ENCODE measurements around the gene LDB3. TPM values are rescaled to one million over a fixed set of nuclear protein-coding genes. Genes with fewer than 3 reads are reported as not detected.

LDB3 gene
- total and polyA plus RNA-seq, 7 experiments from 2014 or later: 0.13 to 0.32 TPM; not detected in 5

GRCh38 chr10:86659721-86660453 is 8.4 kb upstream of the LDB3 start:
- Histone ChIP-seq H3K4me3 (ENCODE audit: low read length) (no peak overlapping the region), H3K27me3 (ENCODE audit: control insufficient read depth in 2 of 2, insufficient read depth in 2 of 2, low read length in 2 of 2) (no peaks in the 10 kb centered on the region), H3K36me3 (ENCODE audit: control insufficient read depth in 2 of 3, insufficient read depth in 3 of 3, low read length in 3 of 3) (no peaks in the 10 kb centered on the region), H3K9me3 (ENCODE audit: control insufficient read depth in 2 of 3, low read length in 3 of 3) (no peaks in the 10 kb centered on the region), H3K27ac (ENCODE audit: low read depth, low read length) (no peak overlapping the region), H3K4me1 (ENCODE audit: control insufficient read depth in 2 of 2, insufficient read depth in 2 of 2, low read length in 2 of 2) (no peaks in the 10 kb centered on the region)
- intact Hi-C loops (cut with micrococcal nuclease): no loop called here
- ChIA-PET CTCF (interaction anchor here (0.6 kb wide), 1 partner anchor 246 kb away, joined by 3 read pairs; no protein-coding TSS in a partner anchor), POLR2A (no interaction called here)
- Mint-ChIP-seq H3K4me1 (no peaks in the 10 kb centered on the region), H3K4me3 (no peak overlapping the region), H3K9me3 (no peaks in the 10 kb centered on the region), H3K27ac (no peak overlapping the region), H3K36me3 (no peaks in the 10 kb centered on the region), H3K27me3 (peaks cover 0 to 6% (median 0%) of the 10 kb centered on the region in 5 donors)
- no peak for DNase-seq
- ATAC-seq: no peak

DNA sequence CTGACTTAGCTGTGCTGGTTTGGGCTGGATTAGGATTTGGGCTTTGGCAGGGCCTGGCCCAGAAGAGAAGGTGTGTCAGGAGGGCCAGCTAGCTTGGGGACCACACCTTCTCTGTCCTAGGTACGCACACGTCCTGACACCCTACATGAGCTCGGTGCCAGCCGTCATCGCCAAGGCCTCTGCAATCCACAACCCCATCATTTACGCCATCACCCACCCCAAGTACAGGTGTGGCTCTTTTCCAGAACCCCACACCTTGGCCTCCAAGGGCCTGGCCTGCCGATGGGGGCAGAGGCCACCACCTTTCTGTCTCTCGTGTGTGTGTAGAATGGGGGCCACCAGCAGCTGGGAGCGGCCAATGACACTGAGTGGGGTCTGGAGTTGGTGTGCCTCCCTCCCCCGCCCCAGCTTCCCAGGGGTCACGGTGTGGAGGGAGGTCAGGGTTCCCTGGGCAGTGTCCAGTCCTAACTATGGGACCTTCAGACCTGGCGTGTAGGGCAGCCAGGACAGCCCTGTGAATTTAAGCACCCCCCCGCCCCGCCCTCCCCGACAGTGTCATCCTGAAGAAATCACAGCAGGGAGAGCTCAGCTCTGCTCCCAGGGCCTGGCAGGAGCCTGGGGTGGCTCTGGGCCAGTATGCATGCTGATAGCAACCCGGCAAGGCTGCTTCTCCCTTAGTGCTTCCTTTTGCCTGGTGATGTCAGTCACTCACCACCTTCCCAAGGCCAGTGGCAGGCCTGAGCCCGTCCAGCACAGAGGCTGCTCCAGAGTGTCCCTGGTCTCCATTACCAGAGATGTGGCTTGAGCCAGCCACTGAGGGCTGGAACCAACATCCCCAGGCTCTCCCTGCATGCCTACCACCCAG is 6.9 kb upstream of the LDB3 start:
- H3K27me3 Mint-ChIP-seq: peaks cover 0 to 6% (median 0%) of the 10 kb centered on the region in 5 donors
- H3K9me3 ChIP-seq (ENCODE audit: control insufficient read depth in 2 of 3, low read length in 3 of 3): no peaks in the 10 kb centered on the region
- no peak overlapping the region for H3K4me3 ChIP-seq (ENCODE audit: low read length)
- H3K4me3 Mint-ChIP-seq: no peak overlapping the region
- intact Hi-C loops (cut with micrococcal nuclease): no loop called here
- H3K27ac ChIP-seq (ENCODE audit: low read depth, low read length): no peak overlapping the region
- DNase-seq: no peak
- ChIA-PET POLR2A (no interaction called here), CTCF (no interaction called here)
- no peak overlapping the region for H3K27ac Mint-ChIP-seq
- no peaks in the 10 kb centered on the region for H3K4me1 ChIP-seq (ENCODE audit: control insufficient read depth in 2 of 2, insufficient read depth in 2 of 2, low read length in 2 of 2)
- H3K4me1 Mint-ChIP-seq: peaks cover 0 to 3% (median 0%) of the 10 kb centered on the region in 7 donors
- no peaks in the 10 kb centered on the region for H3K36me3 Mint-ChIP-seq
- no peaks in the 10 kb centered on the region for H3K9me3 Mint-ChIP-seq
- H3K36me3 ChIP-seq (ENCODE audit: control insufficient read depth in 2 of 3, insufficient read depth in 3 of 3, low read length in 3 of 3): no peaks in the 10 kb centered on the region
- no peak for ATAC-seq
- H3K27me3 ChIP-seq (ENCODE audit: control insufficient read depth in 2 of 2, insufficient read depth in 2 of 2, low read length in 2 of 2): no peaks in the 10 kb centered on the region

DNA sequence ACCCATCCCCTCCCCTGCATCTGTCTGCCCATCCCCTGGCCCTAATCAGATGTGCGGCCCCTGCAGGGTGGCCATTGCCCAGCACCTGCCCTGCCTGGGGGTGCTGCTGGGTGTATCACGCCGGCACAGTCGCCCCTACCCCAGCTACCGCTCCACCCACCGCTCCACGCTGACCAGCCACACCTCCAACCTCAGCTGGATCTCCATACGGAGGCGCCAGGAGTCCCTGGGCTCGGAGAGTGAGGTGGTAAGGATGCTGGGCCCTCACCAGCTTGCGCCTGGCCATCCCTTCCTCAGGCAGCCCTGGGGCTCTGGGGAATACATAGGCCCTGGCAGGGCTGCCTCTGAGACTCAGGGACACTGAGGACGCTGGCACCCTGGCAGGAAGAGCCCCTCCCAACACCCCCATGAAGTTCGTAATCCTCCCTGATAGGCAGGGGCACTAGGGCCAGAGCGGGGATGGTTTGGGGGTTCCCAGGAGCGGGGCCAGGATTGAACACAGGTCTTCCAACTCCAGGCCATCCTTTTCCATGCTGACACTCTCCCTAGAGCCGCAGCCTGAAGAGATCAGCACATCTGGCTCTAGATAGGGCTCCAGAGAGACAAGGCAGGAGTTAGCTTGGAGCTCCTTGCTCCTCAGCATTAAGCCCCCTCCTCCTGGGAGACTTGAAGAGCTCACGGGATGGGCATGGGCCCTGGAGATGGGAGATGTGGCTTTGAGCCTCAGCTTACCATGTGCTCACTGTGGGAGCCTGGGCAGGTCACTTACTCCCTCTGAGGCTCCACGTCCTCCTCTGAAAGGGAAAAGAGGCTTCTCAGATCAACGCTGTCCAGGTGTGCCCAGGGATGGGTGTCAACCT is 5.9 kb upstream of the LDB3 start:
- ATAC-seq (no peak), DNase-seq (no peak)
- intact Hi-C loops (cut with micrococcal nuclease): no loop called here
- no peaks in the 10 kb centered on the region for H3K4me1 ChIP-seq (ENCODE audit: control insufficient read depth in 2 of 2, insufficient read depth in 2 of 2, low read length in 2 of 2)
- CTCF ChIA-PET: no interaction called here
- no peak overlapping the region for H3K27ac Mint-ChIP-seq
- H3K27me3 Mint-ChIP-seq: peaks cover 0 to under 1% (median 0%) of the 10 kb centered on the region in 5 donors
- H3K4me1 Mint-ChIP-seq: peaks cover 0 to 3% (median 0%) of the 10 kb centered on the region in 7 donors
- no peak overlapping the region for H3K4me3 Mint-ChIP-seq
- no peaks in the 10 kb centered on the region for H3K9me3 Mint-ChIP-seq
- H3K36me3 Mint-ChIP-seq: no peaks in the 10 kb centered on the region
- no peaks in the 10 kb centered on the region for H3K9me3 ChIP-seq (ENCODE audit: control insufficient read depth in 2 of 3, low read length in 3 of 3)
- no peak overlapping the region for H3K27ac ChIP-seq (ENCODE audit: low read depth, low read length)
- no peaks in the 10 kb centered on the region for H3K36me3 ChIP-seq (ENCODE audit: control insufficient read depth in 2 of 3, insufficient read depth in 3 of 3, low read length in 3 of 3)
- no peak overlapping the region for H3K4me3 ChIP-seq (ENCODE audit: low read length)
- POLR2A ChIA-PET: no interaction called here
- H3K27me3 ChIP-seq (ENCODE audit: control insufficient read depth in 2 of 2, insufficient read depth in 2 of 2, low read length in 2 of 2): no peaks in the 10 kb centered on the region

DNA sequence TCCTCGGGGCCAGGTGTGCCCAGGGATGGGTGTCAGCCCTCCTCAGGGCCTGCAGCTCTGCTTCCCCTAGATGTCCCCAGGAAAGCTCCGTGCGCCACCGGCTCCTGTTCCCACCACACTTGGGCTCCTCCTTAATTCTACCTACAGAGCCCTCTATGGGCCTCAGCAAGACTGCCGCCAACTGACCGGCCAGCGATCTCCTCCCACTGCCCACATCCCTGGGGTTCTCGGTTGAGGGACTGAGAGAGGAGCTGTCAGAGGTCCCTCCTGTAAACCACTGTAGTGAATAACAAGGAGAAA is 5.3 kb upstream of the LDB3 start:
- ChIA-PET POLR2A (no interaction called here), CTCF (no interaction called here)
- Mint-ChIP-seq H3K4me3 (no peak overlapping the region), H3K27ac (no peak overlapping the region), H3K9me3 (no peaks in the 10 kb centered on the region), H3K36me3 (no peaks in the 10 kb centered on the region), H3K4me1 (peaks cover 0 to 3% (median 0%) of the 10 kb centered on the region in 7 donors), H3K27me3 (no peaks in the 10 kb centered on the region)
- H3K4me3 ChIP-seq (ENCODE audit: low read length): no peak overlapping the region
- H3K4me1 ChIP-seq (ENCODE audit: control insufficient read depth in 2 of 2, insufficient read depth in 2 of 2, low read length in 2 of 2): no peaks in the 10 kb centered on the region
- no peak overlapping the region for H3K27ac ChIP-seq (ENCODE audit: low read depth, low read length)
- no peak for ATAC-seq
- no peaks in the 10 kb centered on the region for H3K36me3 ChIP-seq (ENCODE audit: control insufficient read depth in 2 of 3, insufficient read depth in 3 of 3, low read length in 3 of 3)
- H3K27me3 ChIP-seq (ENCODE audit: control insufficient read depth in 2 of 2, insufficient read depth in 2 of 2, low read length in 2 of 2): no peaks in the 10 kb centered on the region
- intact Hi-C loops (cut with micrococcal nuclease): no loop called here
- H3K9me3 ChIP-seq (ENCODE audit: control insufficient read depth in 2 of 3, low read length in 3 of 3): no peaks in the 10 kb centered on the region
- no peak for DNase-seq

DNA sequence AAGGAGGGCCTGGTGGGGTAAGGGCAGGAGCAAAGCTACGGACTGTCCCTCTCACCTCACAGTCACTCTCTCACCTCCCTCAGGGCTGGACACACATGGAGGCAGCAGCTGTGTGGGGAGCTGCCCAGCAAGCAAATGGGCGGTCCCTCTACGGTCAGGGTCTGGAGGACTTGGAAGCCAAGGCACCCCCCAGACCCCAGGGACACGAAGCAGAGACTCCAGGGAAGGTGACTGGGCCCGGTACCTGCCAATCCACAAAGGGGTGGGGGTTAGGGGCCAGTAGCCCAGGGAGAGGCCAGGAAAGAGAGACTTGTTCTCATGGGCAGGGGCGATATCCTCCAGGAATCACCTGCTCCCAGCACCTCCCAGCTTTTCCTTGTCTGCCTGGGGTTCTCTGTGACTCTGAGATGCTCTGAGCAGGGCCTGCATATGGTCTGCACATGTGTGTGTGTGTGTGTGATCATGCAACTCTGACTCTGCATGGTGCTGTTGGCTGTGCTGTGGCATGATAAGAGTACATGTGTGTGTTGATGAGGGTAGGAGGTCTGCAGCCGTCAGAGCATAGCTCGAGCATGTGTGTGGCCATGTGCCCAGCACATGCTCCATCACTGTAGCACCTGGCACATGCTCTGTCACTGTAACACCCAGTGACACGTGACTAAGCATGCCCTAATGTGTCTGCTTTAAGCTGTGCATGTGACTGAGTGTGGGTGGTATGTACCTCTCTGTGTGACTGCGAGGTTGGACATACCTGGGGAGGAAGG is 4.6 kb upstream of the LDB3 start:
- Histone ChIP-seq H3K27me3 (ENCODE audit: control insufficient read depth in 2 of 2, insufficient read depth in 2 of 2, low read length in 2 of 2) (no peaks in the 10 kb centered on the region), H3K9me3 (ENCODE audit: control insufficient read depth in 2 of 3, low read length in 3 of 3) (no peaks in the 10 kb centered on the region), H3K27ac (ENCODE audit: low read depth, low read length) (no peak overlapping the region), H3K4me3 (ENCODE audit: low read length) (no peak overlapping the region), H3K4me1 (ENCODE audit: control insufficient read depth in 2 of 2, insufficient read depth in 2 of 2, low read length in 2 of 2) (no peaks in the 10 kb centered on the region), H3K36me3 (ENCODE audit: control insufficient read depth in 2 of 3, insufficient read depth in 3 of 3, low read length in 3 of 3) (no peaks in the 10 kb centered on the region)
- Mint-ChIP-seq H3K27ac (no peak overlapping the region), H3K36me3 (no peaks in the 10 kb centered on the region), H3K4me3 (no peak overlapping the region), H3K9me3 (no peaks in the 10 kb centered on the region), H3K4me1 (peaks cover 0 to 3% (median 0%) of the 10 kb centered on the region in 7 donors), H3K27me3 (no peaks in the 10 kb centered on the region)
- intact Hi-C loops (cut with micrococcal nuclease): no loop called here
- ATAC-seq (no peak), DNase-seq (no peak)
- CTCF ChIA-PET: no interaction called here
- POLR2A ChIA-PET: no interaction called here

GRCh38 chr10:86664341-86665217 is 3.7 kb upstream of the LDB3 start:
- intact Hi-C loops (cut with micrococcal nuclease): no loop called here
- no peaks in the 10 kb centered on the region for H3K36me3 ChIP-seq (ENCODE audit: control insufficient read depth in 2 of 3, insufficient read depth in 3 of 3, low read length in 3 of 3)
- H3K4me1 ChIP-seq (ENCODE audit: control insufficient read depth in 2 of 2, insufficient read depth in 2 of 2, low read length in 2 of 2): no peaks in the 10 kb centered on the region
- ChIA-PET CTCF (no interaction called here), POLR2A (no interaction called here)
- Mint-ChIP-seq H3K4me1 (peaks cover 0 to 3% (median 0%) of the 10 kb centered on the region in 7 donors), H3K27ac (no peak overlapping the region), H3K36me3 (no peaks in the 10 kb centered on the region), H3K27me3 (no peaks in the 10 kb centered on the region), H3K9me3 (no peaks in the 10 kb centered on the region), H3K4me3 (no peak overlapping the region)
- H3K27me3 ChIP-seq (ENCODE audit: control insufficient read depth in 2 of 2, insufficient read depth in 2 of 2, low read length in 2 of 2): no peaks in the 10 kb centered on the region
- H3K27ac ChIP-seq (ENCODE audit: low read depth, low read length): no peak overlapping the region
- DNase-seq (no peak), ATAC-seq (no peak)
- no peak overlapping the region for H3K4me3 ChIP-seq (ENCODE audit: low read length)
- no peaks in the 10 kb centered on the region for H3K9me3 ChIP-seq (ENCODE audit: control insufficient read depth in 2 of 3, low read length in 3 of 3)
